IPS DF 6.9 (cell line): Measurements from ENCODE around the gene HUWE1.

Source experiments
- DNase-seq: peaks from one replicate; pipeline ENCODE4 v3.0.0-alpha.2; 2013; ENCODE audit warnings: low read depth, low spot score
- H3K27ac ChIP-seq: one replicate; pipeline ENCODE4 v1.5.1; 2013; ENCODE audit warnings: low read length, control low read depth
- H3K27me3 ChIP-seq: 2 replicates; pipeline ENCODE4 v1.6.1; 2013; ENCODE audit warnings: mild to moderate bottlenecking, low read length; ENCODE audit not compliant: control insufficient read depth, insufficient read depth
- H3K36me3 ChIP-seq: 2 replicates; pipeline ENCODE4 v1.6.1; 2013; ENCODE audit warnings: low read length; ENCODE audit not compliant: control insufficient read depth, insufficient read depth
- H3K4me1 ChIP-seq: 2 replicates; pipeline ENCODE4 v1.6.1; 2013; ENCODE audit warnings: low read length; ENCODE audit not compliant: control insufficient read depth, insufficient read depth
- H3K4me3 ChIP-seq: 2 replicates; pipeline ENCODE4 v1.5.1; 2013; ENCODE audit warnings: mild to moderate bottlenecking, low read length
- H3K9me3 ChIP-seq: 2 replicates; pipeline ENCODE4 v1.6.1; 2013; ENCODE audit warnings: low read length, inconsistent platforms; ENCODE audit not compliant: control insufficient read depth, insufficient read depth
- WGBS: extraction: QIAGEN DNeasy Blood & Tissue Kit; methylation state at CpG from one replicate; pipeline ENCODE4 v1.1.7; 2013; ENCODE audit warnings: mixed read lengths, missing lambda C conversion rate; ENCODE audit not compliant: insufficient read length, insufficient coverage; 5-methylcytosine and 5-hydroxymethylcytosine counted together

HUWE1 gene

GRCh38 chrX:53583571-53583970 is 102.9 kb downstream of the HUWE1 start:
- Histone ChIP-seq H3K4me1 (no peaks in the 10 kb centered on the region), H3K4me3 (no peak overlapping the region), H3K27ac (no peak overlapping the region), H3K27me3 (no peaks in the 10 kb centered on the region), H3K9me3 (no peaks in the 10 kb centered on the region), H3K36me3 (peaks cover 13% of the 10 kb centered on the region; the same call in 1 of the 2 replicates)
- WGBS, result no CpG with 5 or more reads among the region's 7 CpGs
- DNase-seq, result no peak

GRCh38 chrX:53580742-53581504 is 105.6 kb downstream of the HUWE1 start:
- peaks cover 13% of the 10 kb centered on the region; the same call in 1 of the 2 replicates for H3K36me3 ChIP-seq
- DNase-seq, result no peak
- no peaks in the 10 kb centered on the region for H3K4me1 ChIP-seq
- H3K4me3 ChIP-seq, result no peak overlapping the region
- no peaks in the 10 kb centered on the region for H3K27me3 ChIP-seq
- WGBS, result no CpG with 5 or more reads among the region's 12 CpGs
- no peak overlapping the region for H3K27ac ChIP-seq
- H3K9me3 ChIP-seq, result no peaks in the 10 kb centered on the region

- Histone ChIP-seq H3K4me3 (no peak overlapping the region), H3K9me3 (no peaks in the 10 kb centered on the region), H3K27me3 (no peaks in the 10 kb centered on the region), H3K4me1 (no peaks in the 10 kb centered on the region), H3K36me3 (peaks cover 6% of the 10 kb centered on the region; the same call in 1 of the 2 replicates), H3K27ac (no peak overlapping the region)
- DNase-seq, result no peak
Measured at GRCh38 chrX:53571494-53571893, 115.0 kb downstream of the HUWE1 start.

DNA sequence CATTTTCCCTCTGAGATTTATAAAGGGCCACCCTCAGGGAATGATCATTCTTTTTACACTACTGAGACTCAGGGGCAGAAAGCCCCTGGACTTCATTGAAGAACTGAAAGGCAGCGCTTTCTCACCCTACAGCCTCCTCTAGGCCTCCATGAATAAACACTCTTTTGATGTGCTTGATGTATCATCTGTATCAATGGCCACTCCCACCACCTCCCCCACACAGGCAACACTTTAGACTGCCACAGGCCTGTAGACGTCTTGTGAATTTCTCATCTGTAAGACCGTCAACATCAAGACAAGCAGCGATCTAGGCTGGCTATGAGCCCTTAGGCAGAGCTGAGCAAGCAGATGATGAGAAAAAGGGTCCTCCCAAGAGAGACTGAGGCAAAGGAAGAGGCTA is 123.2 kb downstream of the HUWE1 start:
- no peak for DNase-seq
- WGBS, result no CpG with 5 or more reads among the region's 4 CpGs
- H3K36me3 ChIP-seq, result peaks cover 47% of the 10 kb centered on the region
- no peaks in the 10 kb centered on the region for H3K9me3 ChIP-seq
- no peaks in the 10 kb centered on the region for H3K4me1 ChIP-seq
- H3K27ac ChIP-seq, result no peak overlapping the region
- H3K27me3 ChIP-seq, result no peaks in the 10 kb centered on the region
- no peak overlapping the region for H3K4me3 ChIP-seq

- Histone ChIP-seq H3K36me3 (peaks cover 50% of the 10 kb centered on the region), H3K4me3 (no peak overlapping the region), H3K27me3 (no peaks in the 10 kb centered on the region), H3K27ac (no peak overlapping the region), H3K4me1 (no peaks in the 10 kb centered on the region), H3K9me3 (no peaks in the 10 kb centered on the region)
- no CpG with 5 or more reads among the region's 3 CpGs for WGBS
- no peak for DNase-seq
Measured at GRCh38 chrX:53561912-53562311, 124.6 kb downstream of the HUWE1 start.

DNA sequence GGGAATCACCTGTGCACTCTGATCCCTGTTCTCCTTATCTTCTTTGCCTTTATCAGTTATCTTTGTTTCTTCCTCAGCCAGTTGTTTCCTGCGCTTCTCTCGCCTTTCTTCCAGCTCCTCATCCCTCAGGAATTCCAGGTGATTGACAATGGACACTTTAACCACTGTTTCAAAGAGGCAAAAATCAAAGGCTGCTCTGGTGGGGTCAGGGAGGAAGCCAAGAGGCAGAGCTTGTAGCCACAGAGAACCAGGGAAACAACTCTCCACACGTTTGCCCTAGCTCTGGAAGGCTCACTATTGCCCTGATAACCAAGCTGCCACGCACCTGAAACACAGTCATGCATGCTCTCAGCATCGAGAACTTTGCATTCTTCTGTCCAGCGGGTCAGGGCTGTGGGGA is 127.9 kb downstream of the HUWE1 start:
- H3K9me3 ChIP-seq, result no peaks in the 10 kb centered on the region
- no peak overlapping the region for H3K27ac ChIP-seq
- DNase-seq, result no peak
- H3K4me1 ChIP-seq, result no peaks in the 10 kb centered on the region
- H3K36me3 ChIP-seq, result peaks cover 41% of the 10 kb centered on the region
- H3K4me3 ChIP-seq, result no peak overlapping the region
- H3K27me3 ChIP-seq, result no peaks in the 10 kb centered on the region
- no CpG with 5 or more reads among the region's 6 CpGs for WGBS

DNA sequence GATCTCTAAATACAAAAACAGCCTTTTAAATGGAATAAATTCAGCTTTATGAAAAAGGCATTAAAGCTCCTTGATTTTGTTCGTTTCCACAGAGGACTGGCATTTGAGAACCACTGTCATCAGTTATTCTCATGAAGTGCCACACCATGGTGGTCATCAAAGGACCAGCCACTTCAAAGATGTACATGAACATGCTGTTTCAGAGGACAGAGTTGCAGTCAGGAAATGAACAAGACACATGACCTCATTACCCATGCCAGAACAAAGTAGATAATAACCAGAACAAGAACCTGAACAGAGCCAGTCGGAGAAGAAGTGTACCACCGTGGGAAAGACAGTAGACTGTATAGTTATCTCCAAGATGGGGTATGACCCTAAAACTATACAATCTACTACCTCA is 129.7 kb downstream of the HUWE1 start:
- no peaks in the 10 kb centered on the region for H3K9me3 ChIP-seq
- H3K27me3 ChIP-seq, result no peaks in the 10 kb centered on the region
- H3K4me3 ChIP-seq, result no peak overlapping the region
- H3K27ac ChIP-seq, result no peak overlapping the region
- WGBS, result no CpG with 5 or more reads among the region's 3 CpGs
- peaks cover 36% of the 10 kb centered on the region for H3K36me3 ChIP-seq
- no peaks in the 10 kb centered on the region for H3K4me1 ChIP-seq
- DNase-seq, result no peak

DNA sequence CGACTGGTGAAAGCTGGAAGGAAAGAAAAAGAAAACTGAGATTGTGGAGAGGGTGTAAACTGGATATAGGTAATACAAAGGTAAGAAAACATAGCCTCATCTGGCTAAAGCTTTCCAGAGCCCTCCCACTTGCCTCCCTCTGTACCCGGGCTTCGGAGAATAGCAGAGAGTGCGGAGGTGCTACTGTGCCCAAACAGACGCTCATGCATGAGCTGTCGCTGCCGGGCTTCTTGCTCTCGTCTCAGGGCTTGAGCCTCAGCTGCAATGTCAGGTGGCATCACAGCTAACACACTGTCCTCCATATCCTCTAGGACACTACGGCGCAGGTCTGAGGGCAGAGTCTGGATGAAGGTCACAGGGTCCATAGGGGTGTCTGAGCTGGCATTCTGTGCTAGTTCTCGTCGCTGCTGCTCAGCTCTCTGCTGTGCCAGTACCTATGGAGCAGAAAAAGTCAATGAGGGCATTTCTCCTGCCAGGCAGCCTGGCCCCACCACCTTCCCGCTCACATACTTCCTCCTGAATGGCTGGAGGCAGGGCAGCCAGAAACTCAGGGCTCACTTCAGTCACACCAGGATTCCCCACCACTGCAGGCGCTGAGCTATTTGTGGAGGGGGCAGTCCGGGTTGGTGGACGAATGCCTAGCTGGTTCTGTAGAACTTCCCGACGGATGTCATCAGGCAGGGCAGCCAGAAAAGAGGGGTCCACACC is 135.6 kb downstream of the HUWE1 start:
- Histone ChIP-seq H3K4me1 (no peaks in the 10 kb centered on the region), H3K36me3 (peaks cover 32% of the 10 kb centered on the region), H3K9me3 (no peaks in the 10 kb centered on the region), H3K27me3 (no peaks in the 10 kb centered on the region), H3K4me3 (no peak overlapping the region), H3K27ac (no peak overlapping the region)
- no peak for DNase-seq
- WGBS, result no CpG with 5 or more reads among the region's 18 CpGs

- Histone ChIP-seq H3K27me3 (no peaks in the 10 kb centered on the region), H3K36me3 (peaks cover 56% of the 10 kb centered on the region), H3K27ac (no peak overlapping the region), H3K4me3 (no peak overlapping the region), H3K4me1 (no peaks in the 10 kb centered on the region), H3K9me3 (no peaks in the 10 kb centered on the region)
- no CpG with 5 or more reads among the region's 12 CpGs for WGBS
- DNase-seq, result no peak
Measured at GRCh38 chrX:53547668-53548067, 138.9 kb downstream of the HUWE1 start.

DNA sequence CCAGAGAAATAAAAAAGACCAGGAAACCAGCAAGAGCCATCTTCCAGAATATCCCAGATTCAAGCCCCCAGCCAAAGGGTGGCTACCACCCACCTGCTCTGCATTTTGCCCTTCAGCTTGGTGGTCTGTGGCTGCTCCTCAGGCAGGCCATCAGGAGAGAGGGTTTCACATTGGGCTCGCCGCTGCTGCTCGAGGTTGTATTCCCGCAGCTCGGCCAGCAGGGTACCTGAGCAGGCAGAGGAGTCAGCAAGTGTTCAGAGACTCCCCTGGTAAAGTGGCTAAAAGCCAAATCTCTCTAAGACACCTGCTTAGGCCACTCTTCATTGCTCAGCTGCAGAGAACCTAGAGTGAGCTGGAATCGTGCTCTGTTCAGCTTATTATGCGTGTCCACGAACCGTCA is 141.6 kb downstream of the HUWE1 start:
- Histone ChIP-seq H3K27me3 (no peaks in the 10 kb centered on the region), H3K27ac (no peak overlapping the region), H3K4me3 (no peak overlapping the region), H3K36me3 (peaks cover 48% of the 10 kb centered on the region), H3K9me3 (no peaks in the 10 kb centered on the region), H3K4me1 (no peaks in the 10 kb centered on the region)
- no peak for DNase-seq
- WGBS, result no CpG with 5 or more reads among the region's 9 CpGs
